OCI-LY7 (cell line): Measurements from ENCODE around the gene JAML. TPM values are rescaled to one million over a fixed set of nuclear protein-coding genes. Genes with fewer than 3 reads are reported as not detected.

ENCODE experiments used
- BruUV-seq: library from RNA; stranded (reverse); fragments of 400-500 nt; replicated peaks from 2 replicates; lab custom pipeline; 2021; lab: Mats Ljungman, UMichigan
- CTCF ChIA-PET: fragments of 300-600 bp; sonication (Branson Sonifier 250); formaldehyde crosslinking; loops from one replicate; lab custom pipeline; 2022; ENCODE audit warnings: antibody characterized with exemption; ENCODE audit not compliant: unreplicated experiment; lab: Charles Lee
- POLR2A ChIA-PET: fragments of 300-600 bp; sonication (Branson Sonifier 250); formaldehyde crosslinking; loops from one replicate; lab custom pipeline; 2022; ENCODE audit warnings: antibody characterized with exemption; lab: Charles Lee
- DNase-seq: peaks from one replicate; pipeline ENCODE4 v3.0.0-alpha.2; 2015; ENCODE audit warnings: low spot score
- H2AFZ ChIP-seq: fragments of 200-600 bp; sonication (generic), shearing (Covaris generic); 2 replicates; pipeline ENCODE4 v1.6.1; 2014; ENCODE audit warnings: mild to moderate bottlenecking, antibody characterized with exemption, low read length, moderate library complexity
- H3K27ac ChIP-seq: fragments of 200-600 bp; sonication (generic); 2 replicates; pipeline ENCODE4 v1.5.1; 2014; ENCODE audit warnings: mixed run types, low read depth, mild to moderate bottlenecking, moderate library complexity, low read length, inconsistent platforms; ENCODE audit not compliant: poor library complexity, severe bottlenecking
- H3K36me3 ChIP-seq: fragments of 200-600 bp; sonication (generic); 2 replicates; pipeline ENCODE4 v1.6.1; 2014; ENCODE audit warnings: mild to moderate bottlenecking, antibody characterized with exemption, low read length, moderate library complexity, mixed read lengths; ENCODE audit not compliant: insufficient read depth
- H3K4me1 ChIP-seq: fragments of 200-600 bp; sonication (generic); 2 replicates; pipeline ENCODE4 v1.5.1; 2014; ENCODE audit warnings: mild to moderate bottlenecking, low read length; ENCODE audit not compliant: insufficient read depth, poor library complexity, severe bottlenecking
- H3K4me2 ChIP-seq: fragments of 200-600 bp; sonication (generic); 2 replicates; pipeline ENCODE4 v1.6.1; 2014; ENCODE audit warnings: mild to moderate bottlenecking, low read length
- H3K4me3 ChIP-seq: fragments of 200-600 bp; sonication (generic); 2 replicates; pipeline ENCODE4 v1.5.1; 2014; ENCODE audit warnings: mild to moderate bottlenecking, low read depth, low read length; ENCODE audit not compliant: poor library complexity, severe bottlenecking
- H3K79me2 ChIP-seq: fragments of 200-600 bp; sonication (generic); 2 replicates; pipeline ENCODE4 v1.6.1; 2016; ENCODE audit warnings: low read depth, mild to moderate bottlenecking, low read length, moderate library complexity, mixed read lengths; ENCODE audit not compliant: insufficient read depth
- H3K9me2 ChIP-seq: fragments of 200-600 bp; sonication (generic); 2 replicates; pipeline ENCODE4 v1.6.1; 2016; ENCODE audit warnings: mild to moderate bottlenecking, low read length, mixed read lengths; ENCODE audit not compliant: insufficient read depth
- H3K9me3 ChIP-seq: fragments of 200-600 bp; sonication (generic); 2 replicates; pipeline ENCODE4 v1.6.1; 2014; ENCODE audit warnings: mild to moderate bottlenecking, mixed run types, low read length, mixed read lengths
- H4K20me1 ChIP-seq: fragments of 200-600 bp; sonication (generic); 2 replicates; pipeline ENCODE4 v1.6.1; 2014; ENCODE audit warnings: mild to moderate bottlenecking, antibody characterized with exemption, low read length, moderate library complexity, mixed read lengths; ENCODE audit not compliant: insufficient read depth
- CTCF ChIP-seq: fragments of 200-600 bp; sonication (generic); conservative IDR thresholded peaks from 2 replicates; pipeline ENCODE4 v1.5.1; 2014; ENCODE audit warnings: mild to moderate bottlenecking, antibody characterized with exemption, low read length, moderate library complexity, mixed read lengths
- EZH2phosphoT487 ChIP-seq: fragments of 200-600 bp; sonication (generic); IDR thresholded peaks from 2 replicates; pipeline ENCODE4 v1.6.1; 2018; ENCODE audit warnings: low read depth, borderline replicate concordance, mild to moderate bottlenecking, mixed run types, antibody characterized with exemption, low read length, moderate library complexity, mixed read lengths
- intact Hi-C: fragments of 100-400 bp; cut with micrococcal nuclease; formaldehyde crosslinking; loops from one replicate; pipeline ENCODE4 v1.10.0; 2022; ENCODE audit not compliant: unreplicated experiment
- total RNA-seq, 2 experiments: library from RNA; depleted of rRNA in 1 of 2; stranded (reverse); fragments of >200 nt in 1 of 2; shearing (Covaris generic) in 1 of 2; gene quantifications; 2 replicates each; pipeline ENCODE4 v1.2.3, GENCODE V29; 2014 to 2022

Gene JAML
- total RNA-seq, 2 experiments from 2014 or later: 0.63 to 0.73 TPM

- H3K27ac ChIP-seq: no peak overlapping the region
- DNase-seq: no peak
- no peak overlapping the region for H3K4me3 ChIP-seq
- ChIA-PET POLR2A (no interaction called here), CTCF (no interaction called here)
- TF ChIP-seq EZH2phosphoT487: no peak
- TF ChIP-seq CTCF: no peak
- no peaks in the 10 kb centered on the region for H3K4me1 ChIP-seq
- H2AFZ ChIP-seq: no peak overlapping the region
- H3K36me3 ChIP-seq: no peaks in the 10 kb centered on the region
- H3K4me2 ChIP-seq: no peak overlapping the region
- no TSS peak for BruUV-seq
- no peaks in the 10 kb centered on the region for H3K79me2 ChIP-seq
- no peaks in the 10 kb centered on the region for H3K9me2 ChIP-seq
- H3K9me3 ChIP-seq: no peaks in the 10 kb centered on the region
- H4K20me1 ChIP-seq: no peaks in the 10 kb centered on the region
- intact Hi-C loops: no loop called here
These were observed 70.8 kb downstream of the JAML start for GRCh38 chr11:118153976-118154375.

GRCh38 chr11:118153516-118153915, 71.3 kb downstream of the JAML start:
- intact Hi-C loops: no loop called here
- Histone ChIP-seq H3K4me1 (no peaks in the 10 kb centered on the region), H4K20me1 (no peaks in the 10 kb centered on the region), H3K79me2 (no peaks in the 10 kb centered on the region), H3K4me3 (no peak overlapping the region), H3K36me3 (no peaks in the 10 kb centered on the region), H3K4me2 (no peak overlapping the region), H3K27ac (no peak overlapping the region), H3K9me3 (no peaks in the 10 kb centered on the region), H3K9me2 (no peaks in the 10 kb centered on the region), H2AFZ (no peak overlapping the region)
- no peak for DNase-seq
- BruUV-seq: no TSS peak
- no peak for TF ChIP-seq CTCF
- TF ChIP-seq EZH2phosphoT487: no peak
- POLR2A ChIA-PET: no interaction called here
- CTCF ChIA-PET: no interaction called here

GRCh38 chr11:118152552-118153471, 72.0 kb downstream of the JAML start, which contains the start of gene SCN4B:
SCN4B (minus strand) TSS chr11:118152823; CDS start chr11:118152673, 150 bp downstream.
- no peaks in the 10 kb centered on the region for H3K36me3 ChIP-seq
- H3K79me2 ChIP-seq: no peaks in the 10 kb centered on the region
- H3K4me2 ChIP-seq: no peak within 1 kb of the TSS
- H3K27ac ChIP-seq: no peak within 1 kb of the TSS
- no peak within 1 kb of the TSS for H2AFZ ChIP-seq
- H4K20me1 ChIP-seq: no peaks in the 10 kb centered on the region
- no TSS peak for BruUV-seq
- POLR2A ChIA-PET: no interaction called here
- intact Hi-C loops: no loop called here
- no peaks in the 10 kb centered on the region for H3K9me2 ChIP-seq
- no peak for DNase-seq
- CTCF ChIA-PET: no interaction called here
- TF ChIP-seq EZH2phosphoT487: no peak
- no peak for TF ChIP-seq CTCF
- H3K4me3 ChIP-seq: no peak within 1 kb of the TSS
- no peaks in the 10 kb centered on the region for H3K4me1 ChIP-seq
- no peaks in the 10 kb centered on the region for H3K9me3 ChIP-seq
